Activated CD4-positive, CD25-positive, alpha-beta regulatory T cell treated with anti-CD3 and anti-CD28 coated beads, Interleukin-2, amount 50 U/mL, for 72 hours (primary cell): ENCODE results near the gene TLK2.
"Not testable (repeated sequence)": the region's sequence is repeated elsewhere in the genome, so short reads cannot be mapped to it uniquely, and the experiment has no call there.

Experiments
- DNase-seq: peaks from one replicate; pipeline ENCODE4 v3.0.0; 2021

Gene TLK2

DNA sequence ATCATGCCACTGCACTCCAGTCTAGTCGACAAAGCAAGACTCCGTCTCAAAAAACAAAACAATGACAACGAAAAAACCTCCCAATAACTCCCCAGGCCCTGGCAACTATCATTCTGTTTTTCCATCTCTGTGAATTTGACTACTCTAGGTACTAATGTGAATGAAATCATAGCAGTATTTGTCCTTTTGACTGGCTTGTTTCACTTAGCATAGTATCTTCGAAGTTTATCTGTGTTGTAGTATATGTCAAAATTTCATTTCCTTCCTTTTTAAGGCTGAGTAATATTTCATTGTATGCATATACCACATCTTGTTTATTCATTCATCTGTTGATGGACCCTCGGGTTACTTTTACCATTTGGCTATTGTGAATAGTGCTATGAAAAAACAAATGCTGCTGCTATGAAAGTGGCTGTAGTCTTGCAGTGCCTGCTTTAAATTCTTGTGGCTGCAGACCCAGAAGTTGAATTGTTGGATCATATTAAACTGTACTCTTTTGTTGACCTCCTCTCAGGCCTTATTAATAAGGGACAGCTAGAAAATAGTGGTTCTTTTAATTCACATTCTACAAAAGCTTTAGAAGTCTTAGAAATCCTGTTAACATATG is 14.5 kb downstream of the TLK2 start:
- DNase-seq, result not testable (repeated sequence)

DNA sequence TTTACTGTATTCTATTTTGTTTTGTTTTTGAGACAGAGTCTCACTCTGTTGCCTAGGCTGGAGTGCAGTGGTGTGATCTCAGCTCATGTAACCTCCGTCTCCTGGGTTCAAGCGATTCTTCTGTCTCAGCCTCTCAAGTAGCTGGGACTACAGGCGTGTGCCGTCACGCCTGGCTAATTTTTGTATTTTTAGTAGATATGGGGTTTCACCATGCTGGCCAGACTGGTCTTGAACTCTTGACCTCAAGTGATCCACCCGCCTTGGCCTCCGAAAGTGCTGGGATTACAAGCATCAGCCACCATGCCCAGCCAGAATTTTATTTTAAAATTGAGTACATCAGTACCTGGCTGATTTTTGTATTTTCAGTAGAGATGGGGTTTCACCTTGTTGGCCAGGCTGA is 15.4 kb downstream of the TLK2 start:
- not testable (repeated sequence) for DNase-seq

DNA sequence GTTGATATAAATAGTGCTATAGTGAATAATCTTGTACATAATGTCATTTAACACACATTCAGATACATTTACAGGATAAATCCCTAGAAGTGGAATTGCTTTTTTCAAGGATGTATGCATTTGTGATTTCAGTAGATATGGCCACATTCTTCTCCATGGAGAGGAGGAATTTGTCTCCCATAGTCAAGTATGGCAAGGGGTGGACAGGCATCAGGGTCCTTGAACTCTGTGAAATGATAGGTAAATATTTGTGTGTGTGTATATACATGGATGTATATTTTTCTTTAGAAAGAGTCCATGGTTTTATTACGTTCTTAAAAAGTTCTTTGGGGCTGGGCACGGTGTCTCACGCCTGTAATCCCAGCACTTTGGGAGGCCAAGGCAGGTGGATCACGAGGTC is 17.7 kb downstream of the TLK2 start:
- not testable (repeated sequence) for DNase-seq

DNA sequence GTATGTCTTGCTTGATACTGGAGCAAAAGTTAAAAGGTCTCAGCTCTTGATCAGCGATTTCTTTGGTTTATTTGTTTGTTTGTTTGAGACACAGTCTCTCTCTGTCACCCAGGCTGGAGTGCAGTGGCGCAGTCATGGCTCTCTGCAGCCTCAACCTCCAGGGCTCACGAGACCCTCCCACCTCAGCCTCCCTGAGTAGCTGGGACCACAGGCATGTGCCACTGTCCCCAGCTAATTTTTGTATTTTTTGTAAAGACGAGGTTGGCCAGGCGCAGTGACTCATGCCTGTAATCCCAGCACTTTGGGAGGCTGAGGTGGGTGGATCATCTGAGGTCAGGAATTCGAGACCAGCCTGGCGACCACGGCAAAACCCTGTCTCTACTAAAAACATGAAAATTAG is 20.2 kb downstream of the TLK2 start:
- not testable (repeated sequence) for DNase-seq

DNA sequence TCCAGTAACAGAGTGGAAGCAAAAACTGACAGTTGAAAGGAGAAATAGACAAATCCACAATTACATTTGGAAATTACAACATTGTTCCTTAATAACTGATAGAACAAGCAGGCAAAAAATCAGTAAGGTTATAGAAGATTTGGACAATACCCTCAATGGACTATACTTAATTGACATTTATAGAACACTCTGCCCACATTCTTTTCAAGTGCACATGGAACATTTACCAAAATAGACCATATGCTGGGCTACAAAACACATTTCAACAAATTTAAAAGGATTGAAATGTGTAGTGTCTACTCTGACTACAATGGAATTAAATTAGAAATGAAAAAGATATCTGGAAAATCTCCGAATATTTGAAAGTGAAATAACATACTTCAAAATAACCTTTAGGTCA is 21.8 kb downstream of the TLK2 start:
- not testable (repeated sequence) for DNase-seq

DNA sequence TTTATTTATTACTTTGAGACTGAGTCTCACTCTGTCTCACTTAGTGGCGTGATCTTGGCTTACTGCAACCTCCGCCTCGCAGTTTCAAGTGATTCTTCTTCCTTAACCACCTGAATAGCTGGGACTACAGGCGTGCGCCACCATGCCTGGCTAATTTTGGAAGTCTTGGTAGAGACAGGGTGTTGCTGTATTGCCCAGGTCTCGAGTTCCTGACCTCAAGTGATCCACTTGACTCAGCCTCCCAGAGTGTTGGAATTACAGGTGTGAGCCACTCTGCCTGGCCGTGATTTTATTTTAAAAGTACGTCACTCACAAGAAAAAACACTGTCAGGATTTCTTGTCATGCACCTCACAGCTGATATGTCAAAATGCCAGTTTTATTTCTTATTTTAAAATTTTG is 26.2 kb downstream of the TLK2 start:
- not testable (repeated sequence) for DNase-seq

DNA sequence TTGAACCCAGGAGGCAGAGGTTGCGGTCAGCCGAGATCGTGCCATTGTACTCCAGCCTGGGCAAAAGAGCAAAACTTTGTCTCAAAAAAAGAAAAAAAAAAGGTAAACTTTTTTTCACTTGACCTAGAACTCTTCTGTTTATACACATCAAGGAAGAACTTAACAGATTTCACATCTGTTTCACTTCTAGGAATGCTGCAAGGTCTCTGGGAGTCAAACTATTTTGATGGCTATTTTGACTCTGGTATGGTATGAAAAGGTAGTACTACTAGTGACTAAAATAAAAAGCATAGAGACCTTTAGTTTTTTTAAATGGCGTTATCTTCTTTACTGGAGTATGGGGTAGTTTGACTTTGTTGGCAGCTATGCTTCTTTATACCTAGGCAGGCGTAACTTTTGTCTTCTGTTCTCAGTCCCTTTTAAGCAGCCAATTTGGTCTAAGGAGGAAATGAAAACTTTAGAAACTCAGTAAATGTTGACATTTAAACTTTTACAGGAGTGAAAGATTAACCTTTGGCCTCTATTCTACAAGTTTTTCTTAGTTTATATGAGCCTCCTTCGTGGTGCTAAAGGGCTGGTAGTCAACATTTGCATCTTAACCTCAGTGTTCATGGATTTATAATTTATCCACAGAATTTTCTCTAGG is 28.7 kb downstream of the TLK2 start:
- DNase-seq, result not testable (repeated sequence)

DNA sequence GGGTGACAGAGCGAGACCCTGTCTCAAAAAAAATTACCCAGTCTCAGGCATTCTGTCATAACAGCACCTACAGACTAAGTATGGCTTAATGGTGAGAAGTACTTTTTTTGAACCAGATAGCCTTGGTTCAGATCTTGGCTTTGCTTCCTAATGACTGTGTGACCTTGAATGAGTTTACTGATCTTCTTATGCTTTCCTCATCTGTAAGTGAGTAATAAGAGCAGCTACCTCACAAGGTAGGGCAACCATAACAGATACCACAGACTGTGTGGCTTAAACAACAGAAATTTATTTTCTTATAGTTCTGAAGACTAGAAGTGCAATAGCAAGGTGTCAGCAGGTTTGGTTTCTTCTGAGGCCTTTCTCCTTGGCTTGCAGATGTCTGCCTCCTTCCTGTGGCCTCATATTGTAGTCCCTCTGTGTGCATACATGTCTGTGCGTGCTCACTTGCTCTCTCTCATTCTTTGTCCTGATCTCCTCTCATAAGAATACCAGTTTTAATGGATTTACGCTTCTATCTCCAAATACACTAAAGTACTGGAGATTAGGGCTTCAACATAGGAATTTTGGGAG is 31.7 kb downstream of the TLK2 start:
- DNase-seq, result not testable (repeated sequence)

DNA sequence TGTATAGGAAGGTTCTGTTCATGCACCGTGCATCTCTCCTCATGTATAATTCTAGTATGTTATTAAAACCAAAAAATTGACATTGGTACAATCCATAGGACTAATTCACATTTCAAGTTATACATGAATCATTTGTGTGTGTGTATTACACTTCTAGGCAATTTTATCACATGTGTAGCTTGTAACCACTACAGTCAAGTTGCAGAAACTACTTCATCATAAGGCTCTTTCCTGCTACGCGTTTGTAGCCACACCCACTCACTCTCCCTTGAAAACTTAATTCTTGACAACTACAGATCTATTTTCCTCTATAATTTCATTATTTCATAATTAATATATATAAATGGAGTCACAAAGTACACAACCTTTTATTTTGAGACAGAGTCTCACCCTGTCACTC is 32.4 kb downstream of the TLK2 start:
- DNase-seq, result not testable (repeated sequence)

DNA sequence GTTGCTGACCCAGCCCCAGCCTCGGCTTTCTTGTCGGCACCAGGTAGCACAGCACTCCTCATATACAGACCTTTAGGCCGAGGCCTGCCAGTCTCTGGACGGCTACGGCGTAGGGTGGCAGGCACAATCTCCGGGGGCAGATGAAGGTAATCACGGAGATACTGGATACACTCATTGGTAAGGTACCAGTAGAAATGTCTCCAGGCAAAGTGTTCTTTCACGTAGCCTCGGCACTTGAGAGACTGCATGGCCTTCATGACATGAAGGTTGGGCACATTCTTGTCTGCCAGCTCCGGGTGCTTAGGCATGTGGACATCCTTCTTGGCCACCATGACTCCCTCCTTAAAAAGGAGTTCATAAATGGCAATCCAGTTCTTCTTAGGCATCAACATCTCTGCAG is 37.8 kb downstream of the TLK2 start:
- not testable (repeated sequence) for DNase-seq

DNA sequence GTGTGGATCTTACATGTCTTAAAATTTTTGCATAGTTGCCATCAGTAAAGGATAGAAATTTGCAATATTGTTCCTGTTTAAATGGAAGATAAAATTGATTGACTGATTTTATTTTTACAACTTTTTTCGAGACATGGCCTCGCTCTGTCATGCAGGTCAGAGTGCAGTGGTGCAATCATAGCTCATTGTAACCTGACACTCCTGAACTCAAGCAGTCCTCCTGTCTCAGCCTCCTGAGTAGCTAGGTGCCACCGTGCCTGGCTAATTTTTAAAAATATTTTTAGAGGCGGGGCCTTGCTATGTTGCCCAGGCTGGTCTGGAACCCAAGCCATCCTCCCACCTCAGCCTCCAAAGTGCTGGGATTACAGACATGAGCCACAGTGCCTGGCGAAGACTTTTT is 42.7 kb downstream of the TLK2 start:
- DNase-seq, result not testable (repeated sequence)

DNA sequence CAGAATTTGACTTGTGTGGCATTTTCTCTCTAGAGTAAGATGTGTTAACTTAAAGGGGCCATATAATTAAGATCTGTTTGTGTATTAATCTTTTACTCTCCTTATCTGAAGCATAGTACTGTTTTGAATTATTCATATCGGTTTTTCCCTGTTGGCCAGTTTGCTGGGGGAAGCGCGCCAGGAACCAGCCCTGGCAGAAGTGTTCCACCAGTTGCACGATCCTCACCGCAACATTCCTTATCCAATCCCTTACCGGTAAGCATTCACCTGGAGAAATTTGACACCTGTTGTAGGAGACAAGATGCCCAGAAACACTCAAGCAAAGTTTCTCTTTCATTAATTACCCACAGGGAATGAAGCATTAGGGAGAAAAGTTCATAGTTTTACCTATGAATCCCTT is 45.5 kb downstream of the TLK2 start:
- not testable (repeated sequence) for DNase-seq

DNA sequence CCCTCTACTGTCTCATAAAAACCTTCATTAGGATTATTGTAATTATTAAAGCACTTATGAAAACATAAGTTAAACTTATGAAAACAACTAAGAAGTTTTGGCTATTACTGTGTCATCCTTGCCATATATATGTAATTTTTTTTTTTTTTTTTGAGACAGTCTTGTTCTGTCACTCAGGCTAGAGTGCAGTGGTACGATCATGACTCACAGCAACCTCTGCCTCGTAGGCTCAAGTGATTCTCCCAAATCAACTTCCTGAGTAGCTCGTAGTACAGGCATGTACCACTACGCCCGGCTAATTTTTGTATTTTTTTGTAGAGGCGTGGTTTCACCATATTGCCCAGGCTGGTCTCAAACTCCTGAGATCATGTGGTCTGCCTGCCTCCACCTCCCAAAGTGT is 46.7 kb downstream of the TLK2 start:
- not testable (repeated sequence) for DNase-seq

DNA sequence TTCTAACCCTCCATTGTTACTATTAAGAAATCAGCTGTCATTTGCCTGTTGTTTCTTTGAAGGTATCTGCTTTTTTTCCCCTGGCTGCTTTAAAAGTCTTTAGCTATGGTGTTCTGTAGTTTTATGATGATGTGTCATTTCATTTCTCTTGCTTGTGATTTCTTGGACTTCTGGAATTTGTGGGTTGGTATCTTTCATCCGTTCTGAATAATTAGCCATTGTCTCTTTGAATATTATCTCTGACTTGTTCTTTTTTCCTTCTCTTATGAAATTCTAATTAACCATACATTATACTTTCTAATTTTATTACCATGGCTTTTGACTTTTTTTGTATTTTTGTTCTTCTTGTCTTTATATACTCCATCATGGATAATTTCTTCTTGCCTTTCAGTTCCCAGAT is 52.3 kb downstream of the TLK2 start:
- DNase-seq, result not testable (repeated sequence)

DNA sequence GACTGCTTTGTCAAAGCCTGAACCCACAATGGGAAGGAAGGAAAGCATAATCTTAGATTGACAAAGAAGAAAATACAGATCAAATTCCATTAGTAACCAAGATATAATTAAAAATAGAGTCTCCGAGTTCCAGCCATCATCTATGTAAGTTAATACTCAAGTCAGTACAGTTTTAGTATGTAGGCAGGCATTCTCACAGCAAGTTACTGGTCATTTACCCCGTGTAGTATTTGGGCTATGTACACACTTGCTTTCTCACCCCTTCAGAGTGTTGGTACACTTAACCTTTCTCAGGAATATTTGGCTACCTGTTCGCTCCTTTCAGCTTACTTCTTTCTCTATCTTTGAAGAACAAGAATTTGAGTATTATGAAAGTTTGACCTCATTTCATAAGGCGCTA is 57.9 kb downstream of the TLK2 start:
- not testable (repeated sequence) for DNase-seq

DNA sequence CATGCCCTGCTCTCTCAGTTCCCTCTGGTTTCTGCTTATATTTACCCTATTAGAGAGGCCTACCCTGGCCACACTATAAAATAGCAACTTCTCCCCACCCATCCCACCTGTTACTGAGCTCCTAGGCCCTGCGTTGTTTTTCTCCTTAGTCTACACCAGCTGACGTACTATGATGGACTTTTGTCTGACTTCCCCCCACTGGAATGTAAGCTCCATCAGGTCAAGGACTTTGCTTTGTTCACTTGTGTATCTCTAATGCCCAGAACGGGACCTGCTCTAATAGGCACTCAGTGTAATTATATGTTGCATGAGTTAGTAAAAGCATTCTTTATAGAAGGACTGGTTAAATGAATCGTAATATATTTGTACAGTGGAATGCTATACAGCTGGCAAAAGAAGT is 62.4 kb downstream of the TLK2 start:
- not testable (repeated sequence) for DNase-seq

DNA sequence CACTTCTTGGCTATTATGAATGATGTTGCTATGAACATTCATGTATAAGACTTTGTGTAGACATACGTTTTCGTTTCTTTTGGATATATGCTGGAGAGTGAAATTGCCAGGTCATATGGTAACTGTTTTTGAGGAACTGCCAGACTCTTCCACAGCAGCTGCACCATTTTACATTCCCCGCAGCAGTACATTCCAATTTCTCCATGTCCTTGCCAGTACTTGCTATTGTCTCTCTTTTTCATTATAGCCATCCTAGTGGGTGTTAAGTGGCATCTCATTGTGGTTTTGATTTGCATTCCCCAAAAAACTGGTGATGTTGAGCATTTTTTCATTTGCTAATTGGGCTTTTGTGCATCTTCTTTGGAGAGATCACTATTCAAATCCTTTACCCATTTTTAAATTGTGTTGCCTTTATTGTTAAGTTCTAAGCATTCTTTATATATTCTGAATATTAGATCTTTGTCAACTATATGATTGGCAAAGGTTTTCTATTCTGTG is 64.7 kb downstream of the TLK2 start:
- not testable (repeated sequence) for DNase-seq

DNA sequence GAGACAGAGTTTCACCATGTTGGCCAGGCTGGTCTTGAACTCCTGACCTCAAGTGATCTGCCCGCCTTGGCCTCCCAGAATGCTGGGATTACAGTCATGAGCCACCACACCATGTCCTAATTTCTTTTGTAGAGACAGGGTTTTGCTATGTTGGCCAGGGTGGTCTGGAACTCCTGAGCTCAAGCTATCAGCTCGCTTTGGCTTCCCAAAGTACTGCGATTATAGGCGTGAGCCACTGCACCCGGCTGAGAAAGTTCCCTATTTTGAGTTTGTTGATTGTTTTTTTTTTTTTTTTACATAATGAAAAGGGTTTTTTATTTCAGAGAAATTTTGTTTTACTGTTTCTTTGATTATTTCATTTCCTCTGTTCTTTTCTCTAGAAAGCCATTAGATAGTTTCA is 67.4 kb downstream of the TLK2 start:
- not testable (repeated sequence) for DNase-seq

DNA sequence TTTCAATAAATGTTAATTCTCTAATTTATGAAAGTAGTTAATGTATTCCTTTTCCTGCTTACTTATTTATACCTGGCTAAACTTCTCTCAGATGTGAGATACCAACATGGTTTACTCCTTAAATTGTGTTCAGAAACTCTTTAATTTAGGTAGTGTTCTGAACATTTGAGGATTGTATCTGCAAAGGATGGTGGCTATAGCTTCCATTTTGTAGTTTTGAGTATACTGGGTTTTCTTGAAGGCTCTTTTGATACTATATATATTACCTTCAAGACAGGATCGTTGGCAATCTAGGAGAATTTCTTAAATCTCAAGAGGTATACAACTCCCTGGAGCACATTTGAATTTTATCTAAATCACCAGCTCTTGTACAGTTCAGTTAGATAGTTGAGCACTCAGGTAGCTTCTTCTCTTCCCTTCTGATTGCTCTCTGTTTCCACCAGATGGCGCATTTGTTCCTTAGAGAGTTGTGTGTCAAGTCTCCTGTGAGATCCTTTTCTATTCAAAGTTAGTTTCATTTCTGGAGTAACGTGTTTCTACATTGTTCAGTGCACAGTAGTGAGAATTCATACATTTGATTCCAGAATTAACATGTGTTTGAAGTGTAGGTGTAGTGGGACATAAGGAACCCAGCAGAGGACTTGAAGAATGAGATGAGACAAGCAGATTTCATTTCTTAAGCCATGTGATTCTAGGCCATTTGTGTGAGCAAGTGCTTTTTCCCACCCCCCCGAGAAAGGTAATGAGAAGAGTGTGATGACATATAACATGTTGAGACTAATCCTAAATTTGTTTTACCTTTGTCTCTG is 74.4 kb downstream of the TLK2 start:
- not testable (repeated sequence) for DNase-seq

DNA sequence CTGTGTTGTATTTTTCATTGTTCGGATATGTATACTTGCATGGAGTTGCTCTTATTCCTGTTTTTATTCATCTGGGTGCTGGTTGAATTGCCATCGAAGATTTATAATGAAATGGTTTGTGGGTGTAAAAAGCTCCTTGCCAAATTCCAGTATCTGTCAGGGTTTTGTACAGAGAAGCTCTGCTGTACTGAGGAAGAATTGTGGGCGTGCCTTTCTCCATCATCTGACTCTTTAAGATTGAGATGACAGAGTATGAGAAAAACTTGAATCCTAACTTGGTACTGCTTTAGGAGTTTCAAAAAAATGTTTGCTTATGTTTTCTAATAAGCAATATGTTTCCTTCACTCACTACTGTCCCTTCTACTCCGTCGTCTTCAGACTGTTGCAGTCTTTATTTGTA is 78.9 kb downstream of the TLK2 start:
- DNase-seq, result not testable (repeated sequence)

DNA sequence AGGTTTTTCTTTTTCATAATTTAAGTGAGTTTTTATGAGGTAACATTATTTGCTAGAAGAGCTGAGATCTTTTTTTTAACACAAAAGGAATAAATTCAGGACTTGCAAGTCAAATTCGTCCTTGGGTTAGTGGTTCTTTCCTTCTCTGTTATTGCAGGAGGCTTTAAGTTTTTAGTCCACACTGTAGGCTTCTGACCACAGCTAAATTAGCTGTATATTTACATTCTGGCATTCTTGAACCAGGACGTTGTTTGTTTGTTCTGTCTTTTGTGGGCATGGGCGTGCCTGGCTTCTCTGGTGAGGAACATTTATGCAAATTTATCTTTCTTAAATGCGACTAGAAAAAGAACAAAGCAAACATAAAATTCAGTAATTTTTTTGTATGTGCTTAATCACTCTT is 80.3 kb downstream of the TLK2 start:
- not testable (repeated sequence) for DNase-seq

DNA sequence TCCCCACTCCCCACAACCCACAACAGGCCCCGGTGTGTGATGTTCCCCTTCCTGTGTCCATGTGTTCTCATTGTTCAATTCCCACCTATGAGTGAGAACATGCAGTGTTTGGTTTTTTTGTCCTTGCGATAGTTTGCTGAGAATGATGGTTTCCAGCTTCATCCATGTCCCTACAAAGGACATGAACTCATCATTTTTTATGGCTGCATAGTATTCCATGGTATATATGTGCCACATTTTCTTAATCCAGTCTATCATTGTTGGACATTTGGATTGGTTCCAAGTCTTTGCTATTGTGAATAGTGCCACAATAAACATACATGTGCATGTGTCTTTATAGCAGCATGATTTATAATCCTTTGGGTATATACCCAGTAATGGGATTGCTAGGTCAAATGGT is 82.3 kb downstream of the TLK2 start:
- DNase-seq, result not testable (repeated sequence)

DNA sequence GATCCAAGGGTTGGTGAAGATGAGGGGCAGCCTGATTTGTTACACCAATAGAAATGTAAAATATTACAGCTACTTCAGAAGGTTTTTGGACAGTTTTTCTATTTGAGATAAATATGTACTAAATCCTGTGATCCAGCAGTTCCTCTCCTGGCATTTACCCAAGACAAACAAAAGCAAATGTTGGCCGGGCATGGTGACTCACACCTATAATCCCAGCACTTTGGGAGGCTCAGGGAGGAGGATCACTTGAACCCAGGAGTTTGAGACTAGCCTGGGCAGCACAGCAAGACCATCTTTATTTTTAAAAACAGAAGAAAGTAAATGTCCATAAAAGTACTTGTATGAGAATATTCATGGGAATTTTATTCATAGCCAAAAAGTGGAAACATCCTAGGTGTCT is 84.0 kb downstream of the TLK2 start:
- DNase-seq, result no peak
